HG02885 (cell line): ENCODE data around the gene QSOX2.
A peak's percentile ranks its signal among the peaks of the same experiment; 100 is the strongest.
"Not testable (repeated sequence)": the region's sequence is repeated elsewhere in the genome, so short reads cannot be mapped to it uniquely, and the experiment has no call there.

Source experiments
- ATAC-seq: cut with Tn5 transposase; IDR thresholded peaks from one replicate; pipeline ENCODE4 v1.9.1; 2021; ENCODE audit warnings: mild to moderate bottlenecking; ENCODE audit not compliant: unreplicated experiment, poor library complexity

The QSOX2 gene

DNA sequence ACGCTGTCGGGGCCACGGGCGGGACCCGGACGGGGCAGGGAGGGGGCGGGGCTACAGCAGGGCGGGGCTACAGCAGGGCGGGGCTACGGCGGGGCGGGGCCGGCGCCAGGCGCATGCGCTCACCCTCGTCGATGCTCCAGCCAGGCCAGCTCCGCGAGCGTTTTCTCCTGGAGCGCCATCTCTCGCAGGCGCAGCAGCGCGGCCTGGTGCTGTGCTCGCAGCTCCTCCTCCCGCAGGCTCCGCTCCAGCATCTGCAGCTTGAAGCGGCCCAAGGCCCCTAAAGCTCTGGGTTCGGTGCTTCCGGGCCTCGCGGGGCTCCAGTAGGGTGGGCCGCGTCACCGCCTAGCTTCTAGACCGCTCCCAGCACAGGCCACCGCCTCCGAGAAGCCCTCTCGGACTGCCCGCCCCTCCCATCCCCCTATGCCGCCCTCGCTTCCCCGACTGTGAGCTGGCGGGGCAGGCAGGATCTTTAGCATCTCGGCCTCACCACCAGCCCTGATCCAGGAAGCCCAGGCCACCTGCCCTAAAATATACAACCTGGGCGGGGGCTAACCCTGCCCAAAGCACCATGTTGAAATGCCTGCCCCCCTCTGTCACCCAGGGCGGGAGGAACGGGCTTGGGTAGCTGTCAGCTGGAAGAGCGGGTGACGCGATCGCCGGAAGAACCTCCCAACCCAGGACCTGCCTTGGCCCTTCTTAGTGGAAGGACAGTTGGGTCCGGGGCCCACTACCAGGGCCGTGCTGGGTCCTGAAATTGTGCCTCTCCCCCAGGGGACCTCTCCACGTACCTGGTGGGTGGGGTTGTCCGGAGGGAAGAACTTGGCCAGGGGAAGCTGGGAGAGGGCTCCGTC lies 21.9 kb upstream of the QSOX2 start:
- ATAC-seq, result peak; percentile 83

DNA sequence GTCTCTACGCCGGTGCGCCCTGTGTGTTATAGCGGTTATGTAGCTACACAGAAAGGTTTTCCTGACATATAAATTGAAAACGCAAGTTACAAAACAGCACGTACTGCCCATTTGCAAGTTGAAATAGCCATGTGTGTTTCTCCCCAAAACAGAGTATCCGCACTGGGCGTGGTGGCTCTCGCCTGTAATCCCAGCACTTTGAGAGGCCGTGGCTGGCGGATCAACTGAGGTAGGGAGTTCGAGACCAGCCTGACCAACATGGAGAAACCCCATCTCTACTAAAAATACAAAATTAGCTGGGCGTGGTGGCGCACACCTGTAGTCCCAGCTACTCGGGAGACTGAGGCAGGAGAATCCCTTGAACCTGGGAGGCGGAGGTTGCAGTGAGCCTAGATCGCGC lies 21.0 kb upstream of the QSOX2 start:
- ATAC-seq, result not testable (repeated sequence)

DNA sequence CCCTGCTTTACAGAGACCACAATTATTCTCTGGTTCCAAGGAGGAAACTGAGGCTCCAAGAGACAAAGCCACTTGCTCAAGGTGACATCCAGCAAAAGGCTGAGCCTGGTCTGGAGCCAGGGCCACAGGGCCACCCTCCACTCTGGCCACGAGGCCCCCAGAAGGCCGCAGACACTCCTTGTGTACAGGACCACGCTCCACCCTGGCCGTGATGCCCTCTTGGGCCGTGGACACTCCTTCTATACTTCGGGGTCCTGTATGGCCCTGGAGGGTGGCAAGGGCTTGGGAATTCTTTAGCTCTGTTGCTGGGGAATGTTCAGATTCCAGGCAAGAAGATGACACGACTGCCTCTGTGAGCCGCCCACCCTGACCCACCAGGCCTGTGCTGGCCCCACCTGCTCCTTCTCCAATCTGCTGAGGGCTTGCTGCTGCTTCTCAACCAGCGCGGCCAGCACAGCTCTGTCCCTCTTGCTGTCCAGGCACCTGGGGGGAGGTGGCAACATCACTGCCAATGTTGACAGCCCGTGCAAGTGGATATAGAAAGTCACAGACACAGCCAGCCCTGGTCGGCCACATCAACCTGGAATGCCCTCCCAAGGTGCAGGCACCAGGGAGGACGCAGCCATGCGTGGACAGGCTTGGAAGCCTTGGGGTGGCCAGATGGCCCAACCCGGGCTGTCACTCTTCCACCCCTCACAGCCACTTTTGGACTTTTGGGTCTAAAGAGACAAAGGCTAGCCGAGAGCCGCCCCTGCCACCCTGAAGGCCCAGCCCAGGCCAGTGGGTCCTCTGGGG lies 20.1 kb upstream of the QSOX2 start:
- ATAC-seq, result no peak

DNA sequence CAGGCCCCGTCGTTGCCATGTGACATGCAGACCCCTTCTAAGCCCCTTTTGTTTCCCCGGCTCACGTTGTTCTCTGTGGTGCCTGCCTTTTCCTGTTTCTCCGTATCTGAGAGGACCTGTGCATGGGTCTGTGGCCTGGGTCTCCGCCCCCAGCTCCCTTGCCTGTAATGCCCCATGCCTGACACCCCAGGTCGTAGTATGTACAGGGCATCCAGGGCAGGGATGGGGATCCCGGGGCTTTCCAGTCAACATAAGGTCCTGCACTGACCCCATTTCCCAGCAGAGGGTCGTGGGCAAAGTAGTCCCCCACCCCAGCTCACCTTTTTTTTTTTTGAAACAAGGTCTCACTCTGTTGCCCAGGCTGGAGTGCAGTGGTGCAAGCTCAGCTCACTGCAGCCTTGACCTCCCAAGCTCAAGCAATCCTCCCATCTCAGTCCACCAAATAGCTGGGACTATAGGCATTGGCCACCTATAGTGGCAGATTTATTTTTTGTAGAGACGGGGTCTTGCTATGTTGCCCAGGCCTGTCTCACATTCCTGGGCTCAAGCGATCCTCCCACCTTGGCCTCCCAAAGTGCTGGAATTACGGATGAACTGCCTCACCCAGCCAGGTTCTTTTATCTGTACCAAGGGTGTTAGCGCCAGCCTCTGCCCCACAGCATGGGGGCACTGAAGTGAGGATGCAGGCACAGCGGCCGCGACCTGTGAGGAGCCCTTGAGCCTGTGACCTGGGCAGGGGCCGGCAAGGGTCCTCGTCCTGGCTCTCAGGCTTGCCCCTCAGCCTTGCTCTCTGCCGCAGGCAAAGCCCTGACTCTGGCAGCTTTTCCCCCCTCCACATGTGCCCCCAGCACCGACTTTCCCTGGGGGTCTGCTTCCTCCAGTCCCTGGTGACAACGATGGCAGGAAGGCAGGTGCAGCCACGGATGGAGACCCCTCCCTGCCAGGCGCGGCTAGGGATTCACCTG lies 19.1 kb upstream of the QSOX2 start:
- no peak for ATAC-seq

DNA sequence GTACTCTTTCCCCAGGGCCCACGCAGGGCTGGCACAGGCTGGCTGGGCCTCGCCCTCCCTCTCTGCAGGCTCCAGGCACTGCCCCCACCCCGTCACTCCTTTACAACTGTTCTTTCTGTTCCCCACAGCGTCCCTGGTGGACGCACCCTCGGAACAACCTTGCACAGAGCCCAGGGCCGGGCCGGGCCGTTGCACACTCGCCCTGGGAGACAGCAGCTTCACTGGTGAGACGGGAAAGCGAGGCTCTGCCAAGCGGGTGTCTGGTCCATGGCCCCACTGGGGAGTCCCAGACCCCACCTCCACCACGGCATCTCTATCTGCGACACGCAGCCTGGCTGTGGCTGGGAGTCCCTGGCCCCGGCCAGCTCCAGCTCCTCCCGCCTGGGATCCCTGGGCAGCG lies 18.4 kb upstream of the QSOX2 start:
- ATAC-seq, result no peak

DNA sequence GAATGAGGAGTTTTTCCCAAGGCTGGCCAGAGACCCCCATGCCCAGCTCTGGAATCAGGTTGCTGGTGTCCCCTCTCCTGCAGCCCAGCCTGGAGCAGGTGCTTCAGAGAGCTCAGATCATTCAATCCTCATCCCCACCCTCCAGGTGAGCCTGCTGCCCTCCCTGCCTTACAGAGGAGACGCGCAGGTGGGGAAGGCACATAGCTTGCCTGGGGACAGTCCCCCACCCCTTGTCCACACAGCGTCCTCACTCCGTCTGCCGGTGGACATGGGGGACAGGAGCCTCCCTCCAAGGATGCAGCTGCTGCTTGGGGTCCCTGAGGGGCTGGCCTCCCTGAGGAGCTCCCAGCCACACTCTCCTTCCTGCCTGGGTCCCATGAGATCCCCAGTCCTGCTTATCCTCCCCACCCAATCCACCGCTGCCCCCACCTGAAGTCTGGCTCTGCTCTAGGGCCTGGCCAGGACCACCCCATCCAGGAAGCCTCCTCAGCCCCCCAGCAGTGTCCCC lies 17.1 kb upstream of the QSOX2 start:
- no peak for ATAC-seq

DNA sequence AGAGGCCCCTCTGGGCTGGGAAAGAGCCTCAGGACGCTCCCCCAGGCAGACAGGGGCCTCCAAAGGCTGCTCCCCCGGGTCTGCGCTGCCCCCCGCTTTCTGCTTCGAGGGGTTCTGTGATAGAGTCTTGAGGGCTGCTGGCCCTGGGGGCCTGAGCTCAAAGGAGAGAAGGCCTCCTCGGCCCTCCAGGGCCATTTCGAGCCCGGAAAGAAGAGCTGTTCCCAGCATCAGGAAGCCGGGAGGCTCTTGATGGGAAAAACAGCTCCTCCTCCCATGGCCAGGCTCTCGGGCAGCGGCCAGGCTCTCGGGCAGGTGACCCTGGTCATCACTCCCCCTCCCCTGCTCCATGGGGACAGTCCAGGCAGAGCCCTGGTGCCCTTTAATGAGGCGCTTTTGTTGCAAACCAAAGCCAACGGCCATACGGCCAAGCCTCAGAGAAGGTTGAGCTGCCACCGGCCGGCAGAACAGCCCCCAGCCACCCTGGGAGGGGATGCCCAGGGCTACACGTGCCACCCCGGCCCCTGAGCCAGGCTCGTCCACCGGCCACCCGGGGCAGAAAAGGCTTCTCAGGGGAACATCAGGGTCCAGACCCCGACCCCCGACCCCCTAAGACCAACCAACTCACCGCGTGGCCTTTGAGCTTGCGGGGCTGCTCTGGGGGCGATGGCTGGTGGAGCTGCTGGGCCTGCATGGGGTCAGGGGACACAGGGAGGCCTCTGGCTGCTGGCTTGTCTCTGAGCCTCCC lies 16.2 kb upstream of the QSOX2 start:
- ATAC-seq, result no peak

DNA sequence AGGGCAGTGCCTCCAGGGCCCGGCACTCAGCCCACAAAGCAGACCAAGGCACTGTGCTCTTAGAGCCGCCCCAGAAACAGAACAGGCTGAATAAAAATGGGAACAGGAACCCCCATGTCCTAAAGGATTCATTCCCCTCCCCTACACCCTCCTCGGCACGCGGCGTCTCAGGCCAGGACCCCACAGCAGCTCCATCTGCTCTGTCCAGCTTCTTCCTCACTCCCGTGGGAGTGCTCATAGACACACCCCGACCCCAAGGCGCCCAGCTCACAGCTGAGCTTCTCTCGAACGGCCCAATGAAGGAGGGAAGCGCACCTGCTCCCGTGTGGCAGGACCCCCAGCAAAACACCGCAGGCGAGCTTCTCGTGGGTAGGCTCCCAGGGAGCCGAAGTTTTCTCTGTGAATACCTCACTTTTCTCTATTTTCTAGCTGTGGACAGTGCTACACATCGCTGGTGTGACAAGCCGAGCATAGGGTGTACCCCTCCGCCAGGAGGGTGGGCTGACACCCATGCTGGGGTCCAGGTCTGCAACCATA lies 15.4 kb upstream of the QSOX2 start:
- ATAC-seq, result no peak

DNA sequence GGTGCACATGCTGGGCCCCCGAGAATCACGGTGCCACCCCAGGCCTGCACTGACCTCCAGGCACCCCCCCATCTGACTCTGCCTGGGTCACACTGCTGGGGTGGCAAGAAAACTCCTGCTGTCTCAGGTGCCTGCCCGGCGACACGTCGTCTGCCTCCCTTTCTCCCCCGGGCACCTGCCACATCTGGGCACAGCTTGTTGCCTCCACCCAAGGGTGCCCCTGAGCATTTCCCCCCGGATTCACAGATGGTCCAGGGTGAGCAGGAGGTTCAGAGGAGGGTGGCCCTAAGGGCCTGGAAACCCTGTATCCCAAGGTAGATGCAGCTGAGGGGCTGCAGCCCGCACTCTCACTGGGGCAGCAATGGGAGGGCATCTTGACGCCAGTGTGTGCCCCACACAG lies 14.9 kb upstream of the QSOX2 start:
- no peak for ATAC-seq

DNA sequence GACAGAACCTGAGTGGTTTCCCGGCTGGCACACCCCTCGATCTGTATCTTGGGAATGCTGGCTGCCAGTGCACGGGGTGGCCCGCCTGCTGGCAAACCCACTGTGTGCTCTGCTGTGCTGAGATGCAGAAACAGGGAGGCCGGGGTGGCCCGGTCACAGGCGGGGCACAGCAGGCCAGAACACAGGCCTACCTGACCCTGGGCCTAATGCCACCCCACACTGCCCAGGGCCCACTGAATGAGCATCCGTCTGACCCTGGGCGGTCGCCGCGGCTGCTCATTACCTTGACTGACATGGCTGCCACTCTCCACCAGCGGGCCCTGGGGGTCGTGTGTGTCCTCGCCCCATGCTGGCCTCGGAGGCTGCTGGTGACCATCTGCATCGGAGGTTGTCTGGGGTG lies 14.2 kb upstream of the QSOX2 start:
- no peak for ATAC-seq

DNA sequence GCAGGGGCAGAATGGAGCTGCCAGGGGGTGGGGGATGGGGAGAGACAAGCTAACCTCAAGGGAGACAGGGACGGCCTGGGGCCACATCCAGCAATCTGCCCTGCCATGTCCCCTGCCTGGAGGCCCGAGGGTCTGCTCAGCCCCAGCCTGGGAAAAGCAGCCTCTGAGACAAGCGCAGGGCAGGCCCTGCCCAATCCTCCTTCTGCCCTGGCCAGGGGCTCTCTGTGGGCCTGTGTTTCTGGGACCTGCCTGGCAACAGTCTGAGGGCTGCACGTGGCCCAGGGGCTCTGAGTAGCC lies 13.9 kb upstream of the QSOX2 start:
- no peak for ATAC-seq

DNA sequence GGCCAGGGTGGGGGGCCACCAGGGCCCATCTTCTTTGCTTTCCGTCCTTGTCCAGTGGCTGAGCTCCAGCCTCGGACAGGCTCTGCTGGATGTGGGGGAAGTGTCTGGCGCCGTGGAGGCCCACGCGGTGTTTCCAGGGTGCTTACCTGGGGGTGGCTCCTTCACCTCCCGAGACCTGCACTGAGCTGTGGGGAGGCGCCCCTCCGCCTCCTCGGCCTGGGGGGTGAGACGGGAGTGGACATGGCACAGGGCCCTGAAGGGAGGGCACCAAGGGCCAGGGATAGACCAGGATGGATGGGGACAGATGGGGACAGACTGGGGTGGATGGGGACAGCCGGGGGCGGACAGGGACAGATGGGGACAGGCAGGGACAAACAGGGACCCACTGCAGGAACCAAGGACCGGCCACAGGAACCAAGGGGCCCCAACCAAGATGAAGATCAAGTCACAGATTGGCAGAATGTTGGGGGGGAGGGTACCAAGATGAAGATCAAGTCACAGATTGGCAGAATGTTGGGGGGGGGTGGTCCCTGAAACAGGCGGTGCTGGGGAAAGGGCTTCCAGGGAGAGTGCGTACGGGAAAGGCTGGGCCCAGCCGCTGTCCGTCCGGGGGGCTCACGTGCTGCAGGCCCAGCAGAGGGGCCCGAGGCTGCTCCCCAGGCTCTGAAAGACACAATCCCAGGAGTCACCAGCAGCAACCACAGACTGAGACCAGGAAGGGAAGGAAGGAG lies 13.3 kb upstream of the QSOX2 start:
- no peak for ATAC-seq

DNA sequence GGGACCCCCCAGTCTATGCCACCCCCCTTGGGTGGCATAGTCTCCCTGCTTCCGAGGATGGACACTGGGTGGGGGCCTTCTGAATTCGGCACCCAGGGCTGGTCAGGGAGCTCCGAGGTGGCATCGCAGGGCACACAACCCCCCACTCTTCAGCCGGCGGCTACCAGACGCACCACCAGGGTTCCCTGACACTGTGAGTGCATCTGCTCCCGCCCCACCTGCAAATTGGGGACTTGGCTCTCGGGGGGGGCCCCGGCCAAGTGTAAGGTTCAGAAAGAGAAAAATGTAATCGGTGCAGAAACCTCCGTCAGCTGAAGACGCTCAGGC lies 12.7 kb upstream of the QSOX2 start:
- no peak for ATAC-seq

DNA sequence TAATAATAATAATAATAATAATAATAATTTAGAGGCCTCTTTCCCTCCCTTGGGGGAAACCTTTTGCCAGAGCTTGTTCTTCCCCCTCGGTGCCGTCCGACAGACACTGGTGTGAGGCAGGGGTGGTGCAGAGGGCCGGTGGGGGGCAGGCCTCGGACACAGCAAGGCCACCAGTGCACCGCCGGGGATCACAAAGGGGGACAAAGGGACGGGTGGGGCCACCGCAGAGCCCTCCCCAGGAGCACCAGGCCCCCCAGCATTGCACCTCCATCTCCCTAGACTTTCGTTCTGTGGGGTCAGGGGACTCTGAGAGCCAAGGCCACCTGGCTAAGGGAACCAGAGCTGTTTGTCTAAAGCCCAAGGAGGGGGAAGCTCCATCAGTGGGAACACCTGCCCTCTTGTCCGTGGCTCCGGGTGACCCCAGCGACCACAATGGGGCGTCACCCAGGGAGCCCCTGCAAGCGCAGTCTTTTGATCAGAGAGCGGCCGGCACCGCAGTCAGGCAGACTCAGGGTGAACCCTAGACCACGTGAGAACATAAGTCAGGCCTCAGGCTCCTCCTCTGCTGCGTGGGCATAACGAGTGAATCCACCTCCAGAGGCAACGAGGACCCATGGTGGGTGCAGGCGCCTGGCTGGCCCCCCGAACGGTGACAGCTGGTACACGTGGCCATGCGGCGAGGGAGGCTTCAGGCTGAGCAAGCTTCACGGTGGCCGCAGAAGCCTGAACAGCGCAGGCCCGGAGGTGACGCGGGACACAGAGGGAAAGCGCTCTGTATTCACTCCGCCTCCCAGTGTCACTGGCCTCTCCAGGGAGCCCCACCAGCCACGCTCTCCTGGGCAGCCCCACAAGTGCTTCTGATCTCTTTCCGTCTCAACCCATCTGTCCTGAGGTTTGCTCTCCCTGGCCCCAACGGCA lies 12.0 kb upstream of the QSOX2 start:
- no peak for ATAC-seq

DNA sequence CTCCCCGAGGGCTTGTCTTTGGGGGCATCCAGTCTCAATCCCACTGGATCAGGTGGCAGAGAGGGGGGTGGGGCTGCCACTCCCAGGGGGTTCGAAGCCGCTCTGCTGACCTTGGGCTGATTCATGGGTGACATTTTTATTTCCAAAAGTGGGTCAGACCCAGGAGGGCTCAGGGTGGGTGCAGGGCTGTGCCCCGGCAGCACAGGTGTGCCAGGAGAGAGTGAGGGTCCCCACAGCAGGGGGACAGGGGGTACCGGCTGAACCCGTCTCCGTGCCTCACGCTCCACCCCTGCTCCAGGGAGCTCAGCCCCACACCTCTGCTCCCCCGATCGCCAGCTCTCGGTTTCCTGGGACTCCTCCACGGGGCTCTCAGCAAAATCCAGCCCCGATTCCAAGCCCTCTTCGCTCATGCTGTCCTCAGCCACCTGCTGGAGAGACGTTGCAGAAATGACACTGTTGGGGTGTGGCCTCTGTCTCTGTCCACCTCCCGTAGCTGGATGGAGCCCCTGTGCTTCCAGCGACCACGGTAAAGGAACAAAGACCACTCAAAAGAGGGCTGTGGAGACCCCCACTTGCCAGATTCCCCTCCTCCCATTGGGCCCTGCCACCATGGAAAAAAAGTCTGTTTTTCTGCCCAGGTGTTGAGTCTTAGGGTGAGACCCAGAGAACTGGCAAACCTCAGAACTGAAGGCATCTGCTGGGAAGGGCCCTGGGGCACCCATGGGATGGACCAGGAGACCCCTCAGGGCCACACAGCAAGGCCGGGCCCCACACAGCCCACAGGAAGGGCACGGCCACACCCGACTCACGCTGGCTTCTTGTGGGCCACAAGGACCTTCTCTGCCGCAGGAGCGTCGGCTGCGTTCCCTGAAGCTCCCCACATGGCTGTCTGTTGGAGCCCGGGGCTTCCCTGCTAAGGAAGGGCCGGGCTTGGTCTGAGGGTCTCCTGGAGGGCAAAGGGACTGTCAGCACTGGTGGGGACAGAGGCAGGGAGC lies 10.6 kb upstream of the QSOX2 start:
- no peak for ATAC-seq

DNA sequence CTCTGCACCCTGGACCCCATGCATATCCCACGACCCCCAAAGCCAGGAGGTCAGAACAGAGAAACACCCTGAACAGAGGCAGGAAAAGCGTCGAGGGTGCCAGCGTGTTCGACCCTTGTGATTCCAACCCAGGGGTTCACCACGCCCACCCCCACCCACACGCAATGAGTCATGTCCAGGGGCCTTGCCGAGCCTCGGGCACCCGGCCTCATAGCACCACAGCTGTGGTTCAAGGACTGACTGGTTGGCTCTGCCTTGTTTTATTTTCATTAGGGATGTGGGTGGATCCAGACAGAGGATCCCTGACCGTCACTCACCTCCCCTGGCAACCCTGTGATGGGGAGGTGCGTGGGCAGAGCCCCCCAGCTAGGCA lies 9.5 kb upstream of the QSOX2 start:
- ATAC-seq, result no peak
